ENCODE measurements around the gene TEX2.

Gene TEX2

GRCh38 chr17:64269687-64270649 is 6.9 kb upstream of the TEX2 start:
- DNase-seq, result no peak

- no peak for DNase-seq
Observed at GRCh38 chr17:64264891-64265290, 1.8 kb upstream of the TEX2 start.

- DNase-seq, result no peak
Observed at GRCh38 chr17:64262198-64262999, 661 bp downstream of the TEX2 start.

- no peak for DNase-seq
Observed at GRCh38 chr17:64261417-64262145, 1.5 kb downstream of the TEX2 start.

GRCh38 chr17:64260886-64261285 is 2.2 kb downstream of the TEX2 start:
- DNase-seq, result no peak

- DNase-seq, result no peak
Observed at GRCh38 chr17:64259922-64260321, 3.1 kb downstream of the TEX2 start.

- no peak for DNase-seq
Observed at GRCh38 chr17:64259426-64259825, 3.6 kb downstream of the TEX2 start.

GRCh38 chr17:64256913-64257807 is 5.9 kb downstream of the TEX2 start:
- no peak for DNase-seq

GRCh38 chr17:64255764-64256163 is 7.3 kb downstream of the TEX2 start:
- DNase-seq, result no peak

- DNase-seq, result no peak
Observed at GRCh38 chr17:64254755-64255154, 8.3 kb downstream of the TEX2 start.

GRCh38 chr17:64253470-64253869 is 9.6 kb downstream of the TEX2 start:
- DNase-seq, result no peak

GRCh38 chr17:64252831-64253230 is 10.2 kb downstream of the TEX2 start:
- DNase-seq, result no peak

- DNase-seq, result no peak
Observed at GRCh38 chr17:64250233-64250835, 12.7 kb downstream of the TEX2 start.

- no peak for DNase-seq
Observed at GRCh38 chr17:64247836-64248235, 15.2 kb downstream of the TEX2 start.

- no peak for DNase-seq
Observed at GRCh38 chr17:64245218-64246145, 17.6 kb downstream of the TEX2 start.

- DNase-seq, result no peak
Observed at GRCh38 chr17:64244165-64244564, 18.9 kb downstream of the TEX2 start.

GRCh38 chr17:64243340-64243739 is 19.7 kb downstream of the TEX2 start:
- DNase-seq, result no peak

GRCh38 chr17:64242633-64243032 is 20.4 kb downstream of the TEX2 start:
- no peak for DNase-seq

- DNase-seq, result no peak
Observed at GRCh38 chr17:64240741-64241347, 22.2 kb downstream of the TEX2 start.

GRCh38 chr17:64240261-64240740 is 22.8 kb downstream of the TEX2 start:
- DNase-seq, result no peak

All from NK-92 treated with Interleukin-12 subunit alpha and Interleukin-12 subunit beta, amount 100 ng/mL, for 24 hours (cell line).